Measurements from ENCODE around the gene ATP8B4. TPM values are rescaled to one million over a fixed set of nuclear protein-coding genes. Genes with fewer than 3 reads are reported as not detected.

The ATP8B4 gene
- total and polyA plus RNA-seq, 2 of the 8 experiments (the other 6 are each of a cell fraction or from before 2014, with no cell fraction given): 0.17 to 0.24 TPM

- H3K36me3 ChIP-seq (ENCODE audit: control insufficient read depth in 2 of 4, insufficient read depth in 4 of 4, low read length in 3 of 4): no peaks in the 10 kb centered on the region
- no peaks in the 10 kb centered on the region for H4K20me1 ChIP-seq (replicated peaks in 1 of 2; ENCODE audit: control insufficient read depth in 1 of 2, insufficient read depth in 2 of 2, low read length in 2 of 2)
- CTCF ChIA-PET (ENCODE audit: partially characterized antibody): no interaction called here
- H3K4me2 ChIP-seq (ENCODE audit: insufficient read depth in 1 of 2, low read depth in 2 of 2, low read length in 2 of 2): no peak overlapping the region
- no peak overlapping the region for H4K91ac ChIP-seq (replicated peaks; ENCODE audit: insufficient read length, low read length)
- H3K79me2 ChIP-seq (ENCODE audit: control insufficient read depth in 1 of 2, insufficient read depth in 2 of 2, low read length in 2 of 2): no peaks in the 10 kb centered on the region
- no peak overlapping the region for H3K9ac ChIP-seq (replicated peaks in 1 of 4; ENCODE audit: extremely low read depth in 1 of 4, low read depth in 3 of 4, low read length in 3 of 4)
- no peak overlapping the region for H2BK15ac ChIP-seq (ENCODE audit: low read length)
- H2BK120ac ChIP-seq (replicated peaks; ENCODE audit: low read depth, low read length): no peak overlapping the region
- no peak overlapping the region for H3K4ac ChIP-seq (replicated peaks; ENCODE audit: insufficient read length, low read depth, low read length)
- 87% methylated on average over 2 of the region's 2 CpGs; no CpG with 5 or more reads in 1 of the 2 experiments for WGBS, 2 experiments (ENCODE audit: extremely low coverage in 1 of 2, insufficient coverage in 1 of 2, insufficient read length in 1 of 2, insufficient replicate concordance in 2 of 2, low coverage in 1 of 2, low lambda C conversion rate in 2 of 2, missing lambda C conversion rate in 1 of 2)
- H3K9me3 ChIP-seq (ENCODE audit: insufficient read depth in 2 of 2, low read depth in 1 of 2, low read length in 1 of 2): no peaks in the 10 kb centered on the region
- no peak for FAIRE-seq
- H3K23ac ChIP-seq (ENCODE audit: insufficient read length): no peak overlapping the region
- H3K18ac ChIP-seq (ENCODE audit: extremely low read depth, low read length): no peak overlapping the region
- no peaks in the 10 kb centered on the region for H3K4me1 ChIP-seq (replicated peaks in 1 of 4; ENCODE audit: control insufficient read depth in 3 of 4, insufficient read depth in 4 of 4, low read length in 3 of 4)
- no peak overlapping the region for H3K4me3 ChIP-seq (ENCODE audit: extremely low read depth in 1 of 4, insufficient read depth in 2 of 4, low read depth in 3 of 4, low read length in 4 of 4)
- H2BK5ac ChIP-seq (ENCODE audit: low read depth, low read length): no peak overlapping the region
- H3K23me2 ChIP-seq (ENCODE audit: low read depth, low read length): no peaks in the 10 kb centered on the region
- H3K27ac ChIP-seq (ENCODE audit: low read depth, low read length): no peak overlapping the region
- no peak for TF ChIP-seq CREB1 (IDR thresholded peaks at IDR 0.05)
- H3K56ac ChIP-seq (replicated peaks; ENCODE audit: insufficient read length, low read depth, low read length): no peak overlapping the region
- H4K8ac ChIP-seq (ENCODE audit: extremely low read depth, insufficient read depth, low read length): no peak overlapping the region
- H2BK20ac ChIP-seq (ENCODE audit: low read length): no peak overlapping the region
- H4K5ac ChIP-seq (ENCODE audit: insufficient read length, low read depth, low read length): no peak overlapping the region
- H3K79me1 ChIP-seq (ENCODE audit: low read depth, low read length): no peaks in the 10 kb centered on the region
- no peak overlapping the region for H2AK5ac ChIP-seq (ENCODE audit: low read depth, low read length)
- H3K14ac ChIP-seq (ENCODE audit: insufficient read length): no peak overlapping the region
- POLR2A ChIA-PET (ENCODE audit: partially characterized antibody): no interaction called here
- H2AFZ ChIP-seq (ENCODE audit: low read length): no peak overlapping the region
- no peak overlapping the region for H2BK12ac ChIP-seq (ENCODE audit: low read depth, low read length)
- no peak for DNase-seq (ENCODE audit: low read depth in 1 of 2, low spot score in 2 of 2)
- H3K27me3 ChIP-seq (replicated peaks in 1 of 4; ENCODE audit: control insufficient read depth in 3 of 4, extremely low read depth in 1 of 4, insufficient read depth in 3 of 4, low read length in 3 of 4): no peaks in the 10 kb centered on the region
Observed at GRCh38 chr15:50143255-50143860, 24.3 kb upstream of the ATP8B4 start.
